Effector memory CD4-positive, alpha-beta T cell (primary cell): ENCODE measurements around the gene GIPC3.
"Not testable (repeated sequence)": the region's sequence is repeated elsewhere in the genome, so short reads cannot be mapped to it uniquely, and the experiment has no call there.

Source experiments
- DNase-seq, 3 donors: peaks; one replicate each; pipeline ENCODE4 v3.0.0-alpha.2; 2020
- H3K27ac ChIP-seq: 2 replicates; pipeline ENCODE4 v1.7.0; 2013; ENCODE audit warnings: mild to moderate bottlenecking, low read length, moderate library complexity; ENCODE audit not compliant: insufficient read depth, poor library complexity, severe bottlenecking
- H3K27me3 ChIP-seq: replicated peaks from 2 replicates; pipeline ENCODE4 v1.7.0; 2013; ENCODE audit warnings: mild to moderate bottlenecking, low read length; ENCODE audit not compliant: insufficient read depth, control insufficient read depth, poor library complexity, severe bottlenecking
- H3K36me3 ChIP-seq: 2 replicates; pipeline ENCODE4 v1.7.0; 2013; ENCODE audit warnings: mild to moderate bottlenecking, low read length, moderate library complexity; ENCODE audit not compliant: control insufficient read depth, insufficient read depth
- H3K4me1 ChIP-seq: 2 replicates; pipeline ENCODE4 v1.7.0; 2013; ENCODE audit warnings: low read length, mild to moderate bottlenecking; ENCODE audit not compliant: control insufficient read depth, insufficient read depth, poor library complexity, severe bottlenecking
- H3K4me3 ChIP-seq: 2 replicates; pipeline ENCODE4 v1.7.0; 2013; ENCODE audit warnings: low read length, low read depth, mild to moderate bottlenecking; ENCODE audit not compliant: insufficient read depth, poor library complexity, severe bottlenecking
- H3K9me3 ChIP-seq: 2 replicates; pipeline ENCODE4 v1.7.0; 2013; ENCODE audit warnings: mild to moderate bottlenecking, low read length, moderate library complexity; ENCODE audit not compliant: control insufficient read depth

Gene GIPC3

GRCh38 chr19:3626473-3627350 is 41.4 kb downstream of the GIPC3 start, which contains the start of gene CACTIN:
Gene CACTIN (minus strand): TSS chr19:3626790. CDS start chr19:3626762, 28 bp downstream.
- Histone ChIP-seq H3K27me3 (no peaks in the 10 kb centered on the region), H3K9me3 (no peaks in the 10 kb centered on the region), H3K4me1 (peaks cover 15% of the 10 kb centered on the region), H3K27ac (peak within 1 kb of the TSS; percentile 90), H3K4me3 (peak within 1 kb of the TSS; percentile 84), H3K36me3 (peaks cover 12% of the 10 kb centered on the region)
- DNase-seq: peak; percentile 97

GRCh38 chr19:3627351-3627723 is 42.1 kb downstream of the GIPC3 start:
- DNase-seq: no peak
- H3K4me1 ChIP-seq: peaks cover 15% of the 10 kb centered on the region
- no peaks in the 10 kb centered on the region for H3K27me3 ChIP-seq
- peaks cover 7% of the 10 kb centered on the region for H3K36me3 ChIP-seq
- H3K4me3 ChIP-seq: no peak overlapping the region
- no peak overlapping the region for H3K27ac ChIP-seq
- H3K9me3 ChIP-seq: no peaks in the 10 kb centered on the region

- peaks cover 15% of the 10 kb centered on the region for H3K4me1 ChIP-seq
- H3K4me3 ChIP-seq, H3K36me3 ChIP-seq, H3K9me3 ChIP-seq, DNase-seq, H3K27ac ChIP-seq, H3K27me3 ChIP-seq: not testable (repeated sequence)
Observed at GRCh38 chr19:3628766-3629165, 43.5 kb downstream of the GIPC3 start.

GRCh38 chr19:3631053-3631861 is 46.0 kb downstream of the GIPC3 start:
- Histone ChIP-seq H3K36me3 (no peaks in the 10 kb centered on the region), H3K9me3 (no peaks in the 10 kb centered on the region), H3K4me1 (peaks cover under 1% of the 10 kb centered on the region), H3K27ac (no peak overlapping the region), H3K27me3 (no peaks in the 10 kb centered on the region), H3K4me3 (no peak overlapping the region)
- no peak for DNase-seq

GRCh38 chr19:3632098-3632497 is 46.8 kb downstream of the GIPC3 start:
- no peaks in the 10 kb centered on the region for H3K36me3 ChIP-seq
- no peak for DNase-seq
- no peaks in the 10 kb centered on the region for H3K4me1 ChIP-seq
- no peak overlapping the region for H3K27ac ChIP-seq
- H3K27me3 ChIP-seq: no peaks in the 10 kb centered on the region
- H3K4me3 ChIP-seq: no peak overlapping the region
- no peaks in the 10 kb centered on the region for H3K9me3 ChIP-seq

GRCh38 chr19:3632739-3633558 is 47.7 kb downstream of the GIPC3 start:
- H3K27me3 ChIP-seq: no peaks in the 10 kb centered on the region
- DNase-seq: no peak
- H3K4me3 ChIP-seq: no peak overlapping the region
- no peaks in the 10 kb centered on the region for H3K4me1 ChIP-seq
- H3K36me3 ChIP-seq: no peaks in the 10 kb centered on the region
- H3K9me3 ChIP-seq: no peaks in the 10 kb centered on the region
- H3K27ac ChIP-seq: no peak overlapping the region

- H3K27me3 ChIP-seq: no peaks in the 10 kb centered on the region
- H3K27ac ChIP-seq: no peak overlapping the region
- H3K4me3 ChIP-seq: no peak overlapping the region
- H3K9me3 ChIP-seq: no peaks in the 10 kb centered on the region
- peaks cover 6% of the 10 kb centered on the region for H3K36me3 ChIP-seq
- H3K4me1 ChIP-seq: no peaks in the 10 kb centered on the region
- no peak for DNase-seq
Observed at GRCh38 chr19:3633559-3633988, 48.3 kb downstream of the GIPC3 start.

GRCh38 chr19:3634496-3635045 is 49.3 kb downstream of the GIPC3 start:
- peaks cover 12% of the 10 kb centered on the region for H3K36me3 ChIP-seq

GRCh38 chr19:3636506-3636905 is 51.2 kb downstream of the GIPC3 start:
- peaks cover 12% of the 10 kb centered on the region for H3K36me3 ChIP-seq

More at GRCh38 chr19:3634496-3635045, 49.3 kb downstream of the GIPC3 start:
- DNase-seq: no peak
- Histone ChIP-seq H3K4me3 (no peak overlapping the region), H3K27me3 (no peaks in the 10 kb centered on the region), H3K27ac (no peak overlapping the region), H3K9me3 (no peaks in the 10 kb centered on the region), H3K4me1 (no peaks in the 10 kb centered on the region)

More at GRCh38 chr19:3636506-3636905, 51.2 kb downstream of the GIPC3 start:
- Histone ChIP-seq H3K9me3 (no peaks in the 10 kb centered on the region), H3K27me3 (no peaks in the 10 kb centered on the region), H3K4me3 (no peak overlapping the region), H3K27ac (no peak overlapping the region), H3K4me1 (no peaks in the 10 kb centered on the region)
- DNase-seq: no peak
